Omental fat pad (tissue), 4 donors: ENCODE measurements around the gene PDCL3. TPM values are rescaled to one million over a fixed set of nuclear protein-coding genes. Genes with fewer than 3 reads are reported as not detected.

Source experiments
- ATAC-seq: fragments of 150-250 bp; one replicate; pipeline ENCODE4 v1.9.1; 2016; ENCODE audit warnings: mild to moderate bottlenecking, moderate library complexity; ENCODE audit not compliant: low FRiP score
- DNase-seq: peaks from one replicate; pipeline ENCODE4 v3.0.0-alpha.2; 2019; ENCODE audit warnings: low spot score
- total RNA-seq, 4 donors: library from RNA; depleted of rRNA; stranded (reverse); fragments of >200 nt; gene quantifications; one replicate each; pipeline ENCODE4 v1.1.0, GENCODE V29; 2016
- TF ChIP-seq, protein P1 (sequence below), 3 donors: fragments of 450-650 bp; IDR thresholded peaks; one replicate each; pipeline ENCODE4 v1.5.1; 2016 to 2017; ENCODE audit warnings: antibody characterized with exemption in 3 of 3, mild to moderate bottlenecking in 3 of 3, moderate library complexity in 2 of 3

Gene PDCL3
- total RNA-seq, 4 donors from 2014 or later, result 11.3 to 17.4 (median 14.0) TPM

DNA sequence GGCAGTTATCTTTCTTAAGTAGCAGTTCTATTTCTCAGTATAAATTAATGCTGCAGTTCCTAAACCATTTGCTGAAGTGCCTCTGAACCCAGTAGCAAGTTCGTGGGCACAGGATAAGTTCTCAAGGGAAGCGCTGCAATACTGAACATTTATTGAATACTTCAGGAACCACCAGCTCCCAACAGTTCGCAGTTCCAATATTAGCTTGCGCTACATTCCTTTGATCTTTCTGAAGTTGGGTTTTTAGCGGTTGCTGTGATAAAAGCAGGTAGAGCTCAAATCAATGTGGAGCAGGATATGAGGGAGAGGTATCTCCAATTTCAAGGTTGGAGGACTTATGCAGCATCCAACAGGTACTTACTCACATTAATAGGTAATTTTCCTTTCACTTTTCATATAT lies 33.7 kb downstream of the PDCL3 start:
- TF ChIP-seq, protein P1, sequence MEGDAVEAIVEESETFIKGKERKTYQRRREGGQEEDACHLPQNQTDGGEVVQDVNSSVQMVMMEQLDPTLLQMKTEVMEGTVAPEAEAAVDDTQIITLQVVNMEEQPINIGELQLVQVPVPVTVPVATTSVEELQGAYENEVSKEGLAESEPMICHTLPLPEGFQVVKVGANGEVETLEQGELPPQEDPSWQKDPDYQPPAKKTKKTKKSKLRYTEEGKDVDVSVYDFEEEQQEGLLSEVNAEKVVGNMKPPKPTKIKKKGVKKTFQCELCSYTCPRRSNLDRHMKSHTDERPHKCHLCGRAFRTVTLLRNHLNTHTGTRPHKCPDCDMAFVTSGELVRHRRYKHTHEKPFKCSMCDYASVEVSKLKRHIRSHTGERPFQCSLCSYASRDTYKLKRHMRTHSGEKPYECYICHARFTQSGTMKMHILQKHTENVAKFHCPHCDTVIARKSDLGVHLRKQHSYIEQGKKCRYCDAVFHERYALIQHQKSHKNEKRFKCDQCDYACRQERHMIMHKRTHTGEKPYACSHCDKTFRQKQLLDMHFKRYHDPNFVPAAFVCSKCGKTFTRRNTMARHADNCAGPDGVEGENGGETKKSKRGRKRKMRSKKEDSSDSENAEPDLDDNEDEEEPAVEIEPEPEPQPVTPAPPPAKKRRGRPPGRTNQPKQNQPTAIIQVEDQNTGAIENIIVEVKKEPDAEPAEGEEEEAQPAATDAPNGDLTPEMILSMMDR (IDR thresholded peaks at IDR 0.05), result no peak
- ATAC-seq, result no peak
- no peak for DNase-seq

DNA sequence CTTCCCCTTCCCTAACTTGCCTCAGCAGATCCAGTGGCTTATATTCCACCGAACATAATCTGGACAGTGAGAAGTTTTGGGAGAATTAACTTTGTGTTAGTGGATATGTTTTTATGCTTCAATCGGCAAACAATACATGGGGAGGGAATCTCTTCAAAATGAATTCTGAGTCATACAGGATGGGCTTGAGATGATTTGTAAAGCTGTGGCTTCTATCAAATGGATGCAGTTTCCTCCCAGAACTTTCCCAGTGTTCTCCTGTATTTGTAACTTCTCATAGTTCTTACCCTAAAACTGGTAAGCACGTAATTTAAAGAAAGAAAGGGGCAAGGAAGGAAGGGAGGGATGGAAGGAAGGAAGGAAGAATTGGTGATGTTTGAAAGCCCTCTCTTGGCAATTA lies 36.8 kb downstream of the PDCL3 start:
- ATAC-seq (no peak), DNase-seq (no peak)
- TF ChIP-seq, protein P1 (IDR thresholded peaks at IDR 0.05), result no peak

DNA sequence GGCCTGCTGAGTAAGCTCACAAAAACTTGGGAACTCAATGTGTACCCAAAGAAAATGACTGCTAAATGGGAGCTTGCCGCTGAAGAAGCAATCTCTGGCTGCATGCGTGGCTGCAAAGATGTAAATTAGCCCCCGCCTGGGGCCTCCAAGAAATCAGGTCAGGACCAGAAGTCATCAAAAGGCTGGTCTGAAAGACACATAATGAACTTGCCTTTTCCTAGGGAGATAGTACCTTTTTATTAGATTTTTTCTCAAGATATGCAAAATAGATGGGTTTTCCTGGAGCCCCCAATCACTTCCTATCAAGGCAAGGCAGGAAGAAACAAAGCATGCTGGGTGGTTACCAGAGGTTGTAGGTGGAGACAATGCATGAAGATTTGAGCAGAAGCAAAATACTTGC lies 38.9 kb downstream of the PDCL3 start:
- TF ChIP-seq, protein P1 (IDR thresholded peaks at IDR 0.05), result no peak
- DNase-seq, result no peak
- ATAC-seq, result no peak

DNA sequence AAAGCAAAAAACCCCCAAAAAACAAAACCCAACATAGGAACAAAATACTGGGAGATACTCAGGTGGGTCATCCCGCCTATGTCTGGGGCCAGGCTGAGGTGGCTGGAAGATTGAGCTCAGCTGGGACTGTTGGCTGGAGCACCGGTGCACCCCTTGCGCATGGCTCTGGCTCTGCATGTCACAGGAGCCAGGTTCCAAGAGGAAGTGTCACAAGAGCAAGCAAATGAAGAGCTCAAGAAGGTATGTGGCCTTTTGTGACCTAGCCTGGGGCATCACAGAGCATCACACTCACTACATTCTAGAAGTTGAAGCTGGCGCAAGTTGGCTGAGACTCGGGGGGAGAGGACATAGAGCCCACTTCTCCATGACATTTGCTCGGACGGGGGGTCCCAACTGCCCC lies 40.6 kb downstream of the PDCL3 start:
- TF ChIP-seq, protein P1 (IDR thresholded peaks at IDR 0.05), result no peak
- ATAC-seq (no peak), DNase-seq (no peak)

DNA sequence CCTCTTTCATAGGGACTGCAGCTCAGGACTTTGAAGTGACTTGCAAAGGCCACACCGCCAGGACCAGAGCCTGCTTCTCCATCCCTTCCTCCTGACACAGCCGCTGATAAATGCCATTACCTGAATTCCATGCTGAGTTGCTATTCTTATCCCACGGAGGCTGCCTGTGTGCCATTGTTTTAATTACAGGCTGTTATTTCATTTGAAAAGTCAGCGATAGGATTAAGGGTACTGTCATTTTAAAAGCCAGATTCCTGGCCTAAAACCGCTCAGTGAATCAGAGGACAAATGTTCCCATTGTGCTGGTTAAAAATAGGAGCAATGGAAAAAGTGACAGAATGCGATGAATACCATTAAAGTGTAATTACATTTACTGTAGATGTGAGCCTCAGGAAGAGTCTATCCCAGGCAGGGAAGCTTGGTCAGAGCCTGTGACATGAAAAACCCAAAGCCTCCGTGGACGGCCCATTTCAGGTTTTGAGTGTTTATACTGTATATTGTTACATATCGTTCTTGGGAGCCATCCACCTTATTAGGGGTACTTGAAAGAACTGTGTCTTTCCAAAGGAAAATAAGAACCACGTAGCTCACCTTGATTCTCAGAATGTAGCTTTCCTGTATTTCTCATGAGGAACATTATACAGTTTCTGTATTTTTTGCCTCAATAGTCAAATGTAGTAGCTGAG lies 41.3 kb downstream of the PDCL3 start:
- no peak for DNase-seq
- no peak for ATAC-seq
- TF ChIP-seq, protein P1 (IDR thresholded peaks at IDR 0.05), result no peak

DNA sequence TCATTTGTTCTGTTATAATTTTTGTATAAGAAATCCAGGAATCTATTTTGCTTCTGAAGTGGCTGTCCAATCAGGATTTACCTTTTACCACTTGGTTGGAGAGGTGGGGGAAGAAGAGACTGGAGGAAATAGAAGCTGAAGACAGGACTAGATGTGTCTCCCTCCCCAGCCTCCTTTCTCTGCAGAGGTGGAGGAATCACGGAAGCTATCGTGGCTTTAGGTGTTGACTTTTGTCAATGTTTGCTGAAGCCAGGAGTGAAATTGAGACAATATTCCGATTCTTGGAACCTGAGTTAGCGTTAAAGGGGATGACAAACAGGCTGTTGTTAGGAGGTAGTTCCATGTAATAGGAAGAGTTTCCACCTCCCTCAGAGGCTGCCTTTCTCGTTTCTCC lies 43.5 kb downstream of the PDCL3 start:
- TF ChIP-seq, protein P1 (IDR thresholded peaks at IDR 0.05), result no peak
- no peak for DNase-seq

DNA sequence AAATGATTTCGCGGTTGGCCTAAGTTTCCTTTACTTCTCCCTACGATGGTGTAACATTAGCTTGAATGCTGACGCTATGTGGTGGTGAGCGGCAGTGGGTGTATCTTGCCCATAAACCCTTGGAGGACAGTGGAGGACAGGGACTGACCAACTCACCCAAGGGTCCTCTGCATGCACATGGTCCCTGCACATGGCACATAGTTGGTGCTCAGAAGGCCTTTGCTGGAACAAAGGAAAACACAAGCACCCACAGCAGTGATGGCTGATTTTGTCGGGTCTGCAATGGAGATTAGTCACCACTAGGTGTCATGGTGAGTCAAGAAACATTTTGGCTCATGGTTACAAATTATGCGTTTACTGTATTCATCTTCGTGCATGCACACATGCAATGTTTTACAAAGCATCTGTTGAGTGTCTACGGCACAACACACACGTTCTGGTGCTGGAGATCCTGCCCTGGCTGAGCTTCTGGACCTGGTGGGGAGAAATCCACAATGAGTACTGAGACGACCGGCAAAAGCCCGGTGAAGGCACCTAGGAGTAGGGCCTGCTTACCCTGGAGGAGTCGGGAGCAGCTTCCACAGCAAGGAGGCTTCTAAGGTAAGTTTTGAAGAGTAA lies 44.0 kb downstream of the PDCL3 start:
- DNase-seq (no peak), ATAC-seq (peak; percentile 21)
- TF ChIP-seq, protein P1 (IDR thresholded peaks at IDR 0.05), result peak in 1 of 3 donors; percentile 69

More for the DNA sequence above, 43.5 kb downstream of the PDCL3 start:
- no peak for ATAC-seq
